Measurements from ENCODE around the gene GMPPB.
"Not testable (repeated sequence)": the region's sequence is repeated elsewhere in the genome, so short reads cannot be mapped to it uniquely, and the experiment has no call there.

DNA sequence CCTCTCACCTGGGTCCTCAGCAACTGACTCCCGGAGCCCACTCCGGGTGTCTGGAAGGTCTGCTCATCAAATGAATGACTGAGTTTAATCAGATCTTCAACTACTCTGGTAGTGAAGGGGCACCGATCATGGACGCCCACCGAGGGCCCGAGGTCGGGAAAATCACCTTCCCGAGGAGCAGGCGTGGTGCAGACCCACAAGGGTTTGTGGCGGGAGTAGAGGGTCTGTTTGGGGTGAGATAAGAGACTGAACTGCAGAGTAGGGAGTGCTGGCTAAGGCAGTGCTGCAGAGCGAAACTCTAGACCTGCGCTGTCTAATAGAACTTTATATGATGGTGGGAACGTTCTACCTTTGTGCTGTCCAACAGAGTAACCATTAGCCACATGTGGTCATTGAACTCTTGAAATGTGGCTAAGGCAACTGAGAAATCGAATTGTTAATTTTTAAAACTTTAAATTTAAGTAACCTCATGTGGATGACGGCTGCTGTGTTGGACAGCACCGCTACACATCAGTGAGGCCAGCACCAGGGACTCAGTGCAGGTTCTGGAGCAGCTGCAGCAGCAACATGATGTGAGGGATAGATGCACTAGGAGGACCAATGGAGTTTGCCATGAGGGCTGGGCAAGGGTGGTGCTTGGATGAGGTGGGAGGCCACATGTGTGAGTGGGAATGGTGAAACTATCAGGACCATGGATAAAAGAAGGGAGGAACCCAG lies 33.7 kb downstream of the GMPPB start:
- TF ChIP-seq, protein P1, sequence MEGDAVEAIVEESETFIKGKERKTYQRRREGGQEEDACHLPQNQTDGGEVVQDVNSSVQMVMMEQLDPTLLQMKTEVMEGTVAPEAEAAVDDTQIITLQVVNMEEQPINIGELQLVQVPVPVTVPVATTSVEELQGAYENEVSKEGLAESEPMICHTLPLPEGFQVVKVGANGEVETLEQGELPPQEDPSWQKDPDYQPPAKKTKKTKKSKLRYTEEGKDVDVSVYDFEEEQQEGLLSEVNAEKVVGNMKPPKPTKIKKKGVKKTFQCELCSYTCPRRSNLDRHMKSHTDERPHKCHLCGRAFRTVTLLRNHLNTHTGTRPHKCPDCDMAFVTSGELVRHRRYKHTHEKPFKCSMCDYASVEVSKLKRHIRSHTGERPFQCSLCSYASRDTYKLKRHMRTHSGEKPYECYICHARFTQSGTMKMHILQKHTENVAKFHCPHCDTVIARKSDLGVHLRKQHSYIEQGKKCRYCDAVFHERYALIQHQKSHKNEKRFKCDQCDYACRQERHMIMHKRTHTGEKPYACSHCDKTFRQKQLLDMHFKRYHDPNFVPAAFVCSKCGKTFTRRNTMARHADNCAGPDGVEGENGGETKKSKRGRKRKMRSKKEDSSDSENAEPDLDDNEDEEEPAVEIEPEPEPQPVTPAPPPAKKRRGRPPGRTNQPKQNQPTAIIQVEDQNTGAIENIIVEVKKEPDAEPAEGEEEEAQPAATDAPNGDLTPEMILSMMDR (conservative IDR thresholded peaks at IDR 0.05 in 1 of 2, IDR thresholded peaks at IDR 0.05 in 1 of 2; ENCODE audit: extremely low read depth in 1 of 2, insufficient read depth in 1 of 2, low read depth in 1 of 2, low read length in 2 of 2) = not testable (repeated sequence)
- not testable (repeated sequence) for TF ChIP-seq EZH2 (IDR thresholded peaks at IDR 0.05; ENCODE audit: borderline replicate concordance, low read length)
